ENCODE results near the gene NMNAT1.
A peak's percentile ranks its signal among the peaks of the same experiment; 100 is the strongest.
"Not testable (repeated sequence)": the region's sequence is repeated elsewhere in the genome, so short reads cannot be mapped to it uniquely, and the experiment has no call there.

The NMNAT1 gene

GRCh38 chr1:10021992-10022391, 78.7 kb downstream of the NMNAT1 start:
- not testable (repeated sequence) for DNase-seq

GRCh38 chr1:10022656-10023055, 79.4 kb downstream of the NMNAT1 start:
- DNase-seq, result no peak

- DNase-seq, result no peak
Observed at GRCh38 chr1:10025354-10025753, 82.1 kb downstream of the NMNAT1 start.

- no peak for DNase-seq
Observed at GRCh38 chr1:10027027-10027426, 83.8 kb downstream of the NMNAT1 start.

- not testable (repeated sequence) for DNase-seq
Observed at GRCh38 chr1:10028956-10029500, 85.8 kb downstream of the NMNAT1 start.

- DNase-seq, result no peak
Observed at GRCh38 chr1:10031461-10031860, 88.2 kb downstream of the NMNAT1 start.

GRCh38 chr1:10032590-10033358, 89.5 kb downstream of the NMNAT1 start, which contains the start of gene UBE4B:
Gene UBE4B (plus strand): TSS chr1:10032958. CDS start chr1:10033671, 713 bp downstream.
- DNase-seq, result peak; percentile 96

- DNase-seq, result no peak
Observed at GRCh38 chr1:10033359-10033845, 90.1 kb downstream of the NMNAT1 start.
